Measurements from ENCODE around the gene CELSR2.

CELSR2 gene

DNA sequence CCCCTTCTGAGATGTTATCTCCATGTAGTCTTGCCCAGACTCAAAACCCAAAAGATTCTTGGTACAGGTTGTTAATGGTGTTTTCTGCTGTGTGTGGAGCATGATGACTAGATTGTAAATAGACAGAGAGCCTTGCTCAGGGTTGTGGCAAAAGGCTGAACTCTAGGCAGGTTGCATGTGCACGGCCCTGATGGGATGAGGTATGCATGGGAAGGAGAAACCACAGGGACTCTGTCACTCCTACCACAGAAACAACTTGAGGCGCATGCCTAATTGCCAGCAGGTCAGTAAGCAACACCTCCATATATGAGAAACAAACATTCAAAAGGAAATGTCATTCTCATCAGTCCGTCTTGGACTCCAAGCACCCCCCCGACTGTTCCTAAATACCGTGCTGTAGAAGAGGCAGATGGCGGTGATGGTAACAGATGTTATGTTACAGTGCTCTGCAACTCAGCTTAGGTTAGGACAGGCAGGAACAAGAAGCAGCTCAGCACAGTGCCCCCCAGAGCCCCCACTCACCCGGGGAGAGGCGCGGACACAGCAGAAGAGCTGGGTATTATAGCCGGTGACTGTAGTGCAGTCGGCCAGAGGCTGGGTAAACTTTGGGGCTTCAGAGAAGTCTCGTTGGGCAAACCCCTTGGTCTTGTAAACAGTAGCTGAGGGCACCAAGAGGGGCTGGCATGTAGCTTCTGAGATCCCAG, 46.5 kb downstream of the CELSR2 start:
- DNase-seq (ENCODE audit: low read depth), result no peak
- no peak overlapping the region for H3K4me3 ChIP-seq (ENCODE audit: low read depth, low read length)
- no peak for TF ChIP-seq POLR2A (IDR thresholded peaks at IDR 0.05; ENCODE audit: extremely low read depth, insufficient read length)
- TF ChIP-seq, protein P1, sequence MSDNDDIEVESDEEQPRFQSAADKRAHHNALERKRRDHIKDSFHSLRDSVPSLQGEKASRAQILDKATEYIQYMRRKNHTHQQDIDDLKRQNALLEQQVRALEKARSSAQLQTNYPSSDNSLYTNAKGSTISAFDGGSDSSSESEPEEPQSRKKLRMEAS (IDR thresholded peaks at IDR 0.05; ENCODE audit: low read depth, low read length), result no peak
- TF ChIP-seq, protein P2, sequence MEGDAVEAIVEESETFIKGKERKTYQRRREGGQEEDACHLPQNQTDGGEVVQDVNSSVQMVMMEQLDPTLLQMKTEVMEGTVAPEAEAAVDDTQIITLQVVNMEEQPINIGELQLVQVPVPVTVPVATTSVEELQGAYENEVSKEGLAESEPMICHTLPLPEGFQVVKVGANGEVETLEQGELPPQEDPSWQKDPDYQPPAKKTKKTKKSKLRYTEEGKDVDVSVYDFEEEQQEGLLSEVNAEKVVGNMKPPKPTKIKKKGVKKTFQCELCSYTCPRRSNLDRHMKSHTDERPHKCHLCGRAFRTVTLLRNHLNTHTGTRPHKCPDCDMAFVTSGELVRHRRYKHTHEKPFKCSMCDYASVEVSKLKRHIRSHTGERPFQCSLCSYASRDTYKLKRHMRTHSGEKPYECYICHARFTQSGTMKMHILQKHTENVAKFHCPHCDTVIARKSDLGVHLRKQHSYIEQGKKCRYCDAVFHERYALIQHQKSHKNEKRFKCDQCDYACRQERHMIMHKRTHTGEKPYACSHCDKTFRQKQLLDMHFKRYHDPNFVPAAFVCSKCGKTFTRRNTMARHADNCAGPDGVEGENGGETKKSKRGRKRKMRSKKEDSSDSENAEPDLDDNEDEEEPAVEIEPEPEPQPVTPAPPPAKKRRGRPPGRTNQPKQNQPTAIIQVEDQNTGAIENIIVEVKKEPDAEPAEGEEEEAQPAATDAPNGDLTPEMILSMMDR (IDR thresholded peaks at IDR 0.05; ENCODE audit: low read depth, low read length), result no peak

DNA sequence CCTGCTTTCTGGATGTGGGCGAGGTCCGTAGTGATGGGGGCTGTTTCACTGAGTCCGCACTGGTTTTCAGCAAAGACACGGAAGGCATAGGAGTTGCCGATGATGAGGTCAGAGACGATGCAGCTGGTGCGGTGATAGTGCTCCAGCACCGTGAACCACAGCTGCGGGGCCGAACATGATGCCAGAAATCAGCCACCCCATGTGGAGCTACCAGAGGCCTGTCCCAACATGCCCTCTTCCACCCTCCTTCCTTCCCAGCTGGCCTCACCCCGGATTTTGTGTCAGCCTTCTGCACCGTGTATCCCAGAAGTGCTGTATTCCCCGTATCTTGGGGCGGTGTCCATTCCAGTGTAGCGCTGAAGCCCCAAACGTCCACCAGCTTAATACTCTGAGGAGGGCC, 47.4 kb downstream of the CELSR2 start:
- no peak for DNase-seq (ENCODE audit: low read depth)
- no peak overlapping the region for H3K4me3 ChIP-seq (ENCODE audit: low read depth, low read length)

DNA sequence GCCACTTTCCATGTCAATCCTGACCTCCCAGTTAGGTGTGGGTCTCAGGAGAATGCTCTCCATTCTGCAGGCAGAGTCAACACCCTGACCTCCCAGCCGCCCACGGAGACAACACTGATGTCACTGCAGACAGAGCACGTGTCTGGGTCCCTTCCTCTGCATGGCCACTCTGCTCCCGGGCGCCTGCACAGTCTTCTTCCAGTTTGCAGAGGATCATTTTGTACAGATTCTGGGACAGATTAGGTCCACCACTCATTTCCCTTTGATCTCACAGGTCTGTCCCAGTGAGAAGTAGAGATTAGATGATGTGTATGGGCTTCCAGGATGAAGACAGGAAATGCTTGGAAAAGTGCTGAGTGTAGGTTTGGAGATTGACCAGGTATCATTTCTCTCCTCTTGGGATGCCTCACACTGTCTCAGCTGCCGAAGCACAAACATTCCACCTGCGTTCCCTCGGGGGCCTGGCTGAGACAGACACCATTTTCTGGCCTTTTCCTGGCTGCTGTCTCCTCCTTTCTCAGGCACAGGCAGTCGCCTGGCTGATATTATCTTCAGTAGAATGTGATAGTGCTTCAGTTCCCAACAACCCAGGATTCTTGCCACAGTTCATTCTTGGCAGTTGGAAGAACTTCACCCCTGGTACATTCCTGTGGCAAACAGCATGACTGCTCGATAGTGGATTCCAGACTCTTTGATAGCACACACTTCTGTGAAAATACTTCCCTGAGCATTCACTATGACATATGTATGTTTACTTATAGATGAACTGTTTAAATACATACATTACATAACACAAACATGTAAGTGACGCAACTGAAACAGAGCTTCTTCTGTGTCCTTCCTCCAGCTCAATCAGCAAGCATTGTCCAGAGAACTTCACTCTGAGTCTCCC, 49.6 kb downstream of the CELSR2 start:
- no peak overlapping the region for H3K4me3 ChIP-seq (ENCODE audit: low read depth, low read length)
- TF ChIP-seq, protein P2 (IDR thresholded peaks at IDR 0.05; ENCODE audit: low read depth, low read length), result no peak
- TF ChIP-seq POLR2A (IDR thresholded peaks at IDR 0.05; ENCODE audit: extremely low read depth, insufficient read length) (no peak), MYC (IDR thresholded peaks at IDR 0.05; ENCODE audit: low read depth, low read length) (no peak)
- TF ChIP-seq, protein P1 (IDR thresholded peaks at IDR 0.05; ENCODE audit: low read depth, low read length), result peak; percentile 45; the same call in 1 of the 2 replicates
- no peak for DNase-seq (ENCODE audit: low read depth)

More for the DNA sequence above, 47.4 kb downstream of the CELSR2 start:
- TF ChIP-seq MYC (IDR thresholded peaks at IDR 0.05; ENCODE audit: low read depth, low read length) (no peak), POLR2A (IDR thresholded peaks at IDR 0.05; ENCODE audit: extremely low read depth, insufficient read length) (no peak)
- TF ChIP-seq, protein P1 (IDR thresholded peaks at IDR 0.05; ENCODE audit: low read depth, low read length), result no peak
- TF ChIP-seq, protein P2 (IDR thresholded peaks at IDR 0.05; ENCODE audit: low read depth, low read length), result no peak

DNA sequence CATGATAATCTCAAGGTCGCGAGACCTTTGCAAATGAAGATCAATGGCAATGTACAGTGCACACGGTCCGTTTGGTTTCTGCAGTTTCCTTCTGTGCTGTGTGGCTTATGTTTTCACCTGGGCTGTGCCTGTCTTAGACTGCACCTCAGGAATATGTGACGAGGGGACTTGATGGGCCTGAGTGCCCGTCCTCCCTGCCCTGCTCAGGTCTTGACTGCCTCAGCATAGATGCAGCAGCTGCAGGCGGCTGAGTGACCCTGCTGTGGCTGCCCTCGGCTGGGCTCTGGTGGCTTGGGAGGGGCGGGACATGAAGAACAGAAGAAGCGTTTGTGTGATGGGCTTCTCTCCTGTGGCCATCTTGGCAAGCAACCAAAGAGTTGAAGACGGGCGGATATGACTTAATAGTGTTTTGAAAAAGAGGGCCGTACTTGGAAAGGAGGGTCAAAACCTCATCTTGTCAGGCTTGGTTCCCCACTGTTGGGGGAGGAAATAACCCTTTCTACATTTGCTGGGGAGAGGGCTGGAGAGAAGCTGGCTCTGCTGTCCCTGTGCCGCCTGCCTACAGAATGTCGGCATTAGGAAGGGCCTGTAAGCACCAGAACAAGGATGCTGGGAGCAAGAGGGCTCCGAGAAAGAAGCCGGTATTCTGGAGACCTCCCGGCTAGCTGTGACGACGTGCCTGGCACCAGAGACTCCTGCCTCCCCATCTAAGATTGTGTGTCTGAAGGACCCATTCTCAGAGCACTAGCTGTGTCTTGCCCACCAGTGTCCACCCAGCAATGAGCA, 50.4 kb downstream of the CELSR2 start:
- TF ChIP-seq POLR2A (IDR thresholded peaks at IDR 0.05; ENCODE audit: extremely low read depth, insufficient read length), result no peak
- TF ChIP-seq, protein P1 (IDR thresholded peaks at IDR 0.05; ENCODE audit: low read depth, low read length), result no peak
- TF ChIP-seq, protein P2 (IDR thresholded peaks at IDR 0.05; ENCODE audit: low read depth, low read length), result no peak
- TF ChIP-seq MYC (IDR thresholded peaks at IDR 0.05; ENCODE audit: low read depth, low read length), result no peak
- H3K4me3 ChIP-seq (ENCODE audit: low read depth, low read length), result no peak overlapping the region
- no peak for DNase-seq (ENCODE audit: low read depth)

DNA sequence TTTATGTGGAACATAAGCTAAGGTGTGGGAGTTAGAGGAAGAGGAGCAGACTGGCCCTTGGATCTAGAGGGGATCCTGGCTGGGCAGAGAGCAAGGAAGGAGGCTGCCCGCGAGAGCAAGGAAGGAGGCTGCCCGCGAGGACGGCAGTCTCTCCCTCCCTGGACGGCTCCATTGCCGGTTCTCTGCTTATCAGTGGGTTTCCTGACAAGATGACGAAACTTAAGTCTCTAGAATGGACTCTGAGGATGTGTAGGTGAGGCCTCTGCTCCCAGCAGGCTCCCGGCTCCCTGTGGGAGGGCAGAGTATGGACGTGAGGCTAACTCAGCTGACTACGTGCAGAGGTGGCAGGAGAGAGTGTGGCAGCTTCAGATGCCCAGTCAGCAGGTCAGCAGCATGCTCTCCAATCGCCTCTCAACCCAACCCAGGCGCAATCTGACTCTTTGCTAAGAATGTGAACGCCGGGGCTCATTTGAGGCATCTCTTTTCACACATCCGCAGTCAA, 51.4 kb downstream of the CELSR2 start:
- no peak overlapping the region for H3K4me3 ChIP-seq (ENCODE audit: low read depth, low read length)
- no peak for DNase-seq (ENCODE audit: low read depth)
- TF ChIP-seq, protein P2 (IDR thresholded peaks at IDR 0.05; ENCODE audit: low read depth, low read length), result no peak
- TF ChIP-seq POLR2A (IDR thresholded peaks at IDR 0.05; ENCODE audit: extremely low read depth, insufficient read length) (no peak), MYC (IDR thresholded peaks at IDR 0.05; ENCODE audit: low read depth, low read length) (no peak)
- TF ChIP-seq, protein P1 (IDR thresholded peaks at IDR 0.05; ENCODE audit: low read depth, low read length), result no peak

Measured in NB4 (cell line).